CD4-positive, alpha-beta T cell treated with Interferon alpha-2 for 1 hour (primary cell): ENCODE measurements around the gene SELENOP.
"Not testable (repeated sequence)": the region's sequence is repeated elsewhere in the genome, so short reads cannot be mapped to it uniquely, and the experiment has no call there.

Source experiments
- DNase-seq, 2 donors: peaks; one replicate each; pipeline ENCODE4 v3.0.0-alpha.2; 2020 to 2022

The SELENOP gene

GRCh38 chr5:42825422-42826148, 13.9 kb upstream of the SELENOP start:
- no peak for DNase-seq

- no peak for DNase-seq
Observed at GRCh38 chr5:42824347-42824976, 12.8 kb upstream of the SELENOP start.

GRCh38 chr5:42822548-42822947, 10.9 kb upstream of the SELENOP start:
- DNase-seq = no peak

GRCh38 chr5:42819745-42820144, 8.1 kb upstream of the SELENOP start:
- DNase-seq = no peak

GRCh38 chr5:42816546-42816945, 4.9 kb upstream of the SELENOP start:
- DNase-seq = not testable (repeated sequence)

- DNase-seq = no peak
Observed at GRCh38 chr5:42813533-42813932, 1.8 kb upstream of the SELENOP start.

- DNase-seq = no peak
Observed at GRCh38 chr5:42812620-42813019, 928 bp upstream of the SELENOP start.

GRCh38 chr5:42810834-42811590, 680 bp downstream of the SELENOP start:
- no peak for DNase-seq

- DNase-seq = no peak
Observed at GRCh38 chr5:42808888-42809611, 2.6 kb downstream of the SELENOP start.

- no peak for DNase-seq
Observed at GRCh38 chr5:42807722-42808447, 3.8 kb downstream of the SELENOP start.

GRCh38 chr5:42806701-42807262, 4.9 kb downstream of the SELENOP start:
- DNase-seq = no peak

- no peak for DNase-seq
Observed at GRCh38 chr5:42806004-42806700, 5.5 kb downstream of the SELENOP start.

GRCh38 chr5:42804717-42805339, 6.9 kb downstream of the SELENOP start:
- DNase-seq = no peak

- DNase-seq = no peak
Observed at GRCh38 chr5:42801516-42802166, 10.1 kb downstream of the SELENOP start.

GRCh38 chr5:42800748-42801330, 10.9 kb downstream of the SELENOP start:
- no peak for DNase-seq

- no peak for DNase-seq
Observed at GRCh38 chr5:42799668-42800114, 12.0 kb downstream of the SELENOP start.

GRCh38 chr5:42799241-42799608, 12.5 kb downstream of the SELENOP start:
- DNase-seq = no peak

- no peak for DNase-seq
Observed at GRCh38 chr5:42798284-42799240, 13.1 kb downstream of the SELENOP start.

- DNase-seq = no peak
Observed at GRCh38 chr5:42791151-42791550, 20.5 kb downstream of the SELENOP start.
